Hepatocyte (in vitro differentiated cells): ENCODE results near the gene RIMBP2.

Source experiments
- CTCF ChIP-seq: fragments of 200-600 bp; sonication (generic); IDR thresholded peaks from 2 replicates; pipeline ENCODE4 v1.5.1; 2016; ENCODE audit warnings: antibody characterized with exemption, mild to moderate bottlenecking; ENCODE audit not compliant: poor library complexity
- EZH2 ChIP-seq: fragments of 200-600 bp; sonication (generic); IDR thresholded peaks from 2 replicates; pipeline ENCODE4 v1.6.1; 2016; ENCODE audit warnings: antibody characterized with exemption, mild to moderate bottlenecking, borderline replicate concordance
- EZH2phosphoT487 ChIP-seq: fragments of 200-600 bp; sonication (generic); IDR thresholded peaks from one replicate; pipeline ENCODE4 v1.6.1; 2018; ENCODE audit warnings: antibody characterized with exemption, mild to moderate bottlenecking, low read depth, moderate library complexity; ENCODE audit not compliant: unreplicated experiment, severe bottlenecking

DNA sequence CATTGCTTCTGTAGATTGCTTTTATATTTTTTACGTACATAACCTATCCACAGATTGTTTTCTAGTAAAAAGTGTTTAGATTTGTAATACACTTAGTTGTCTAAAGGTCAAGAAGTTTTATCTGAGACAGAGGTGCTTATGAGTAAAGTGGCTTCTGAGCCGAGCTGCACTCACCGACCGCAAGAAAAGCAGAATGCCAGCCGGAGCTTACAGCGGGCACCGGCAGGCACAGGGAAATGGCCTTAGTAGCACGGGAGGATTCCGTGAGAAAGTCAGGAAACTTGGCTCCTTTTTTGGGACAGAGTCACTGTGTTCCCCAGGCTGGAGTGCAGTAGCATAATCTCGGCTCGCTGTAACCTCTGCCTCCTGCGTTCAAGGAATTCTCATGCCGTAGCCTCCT, 348.6 kb downstream of the RIMBP2 start:
- TF ChIP-seq CTCF (no peak), EZH2 (no peak), EZH2phosphoT487 (no peak)
